Central memory CD8-positive, alpha-beta T cell (primary cell): Measurements from ENCODE around the gene CELF4.
A peak's percentile ranks its signal among the peaks of the same experiment; 100 is the strongest.

Source experiments
- ATAC-seq: fragments of 150-1000 bp; cut with Tn5 transposase; replicated peaks from 2 replicates; pipeline ENCODE4 v1.10.0; 2022; ENCODE audit warnings: mild to moderate bottlenecking, moderate FRiP score, moderate number of reproducible peaks; ENCODE audit not compliant: poor library complexity, severe bottlenecking; ENCODE audit errors: extremely low read depth
- DNase-seq, 2 donors: peaks; one replicate each; pipeline ENCODE4 v3.0.0; 2021; ENCODE audit warnings: low spot score in 2 of 2
- H3K27ac Mint-ChIP-seq: one replicate; pipeline ENCODE4 v1.8.0; 2022; ENCODE audit warnings: low read depth, mild to moderate bottlenecking, moderate library complexity, mixed read lengths
- H3K27me3 Mint-ChIP-seq: one replicate; pipeline ENCODE4 v1.8.0; 2022; ENCODE audit warnings: mixed read lengths
- H3K36me3 Mint-ChIP-seq: one replicate; pipeline ENCODE4 v1.8.0; 2022; ENCODE audit warnings: mild to moderate bottlenecking, moderate library complexity, mixed read lengths; ENCODE audit not compliant: insufficient read depth
- H3K4me1 Mint-ChIP-seq: one replicate; pipeline ENCODE4 v1.8.0; 2022; ENCODE audit warnings: mixed read lengths
- H3K4me3 Mint-ChIP-seq: one replicate; pipeline ENCODE4 v1.8.0; 2022; ENCODE audit warnings: mild to moderate bottlenecking, moderate library complexity, mixed read lengths
- H3K9me3 Mint-ChIP-seq: one replicate; pipeline ENCODE4 v1.8.0; 2022; ENCODE audit warnings: mixed read lengths

Gene CELF4

DNA sequence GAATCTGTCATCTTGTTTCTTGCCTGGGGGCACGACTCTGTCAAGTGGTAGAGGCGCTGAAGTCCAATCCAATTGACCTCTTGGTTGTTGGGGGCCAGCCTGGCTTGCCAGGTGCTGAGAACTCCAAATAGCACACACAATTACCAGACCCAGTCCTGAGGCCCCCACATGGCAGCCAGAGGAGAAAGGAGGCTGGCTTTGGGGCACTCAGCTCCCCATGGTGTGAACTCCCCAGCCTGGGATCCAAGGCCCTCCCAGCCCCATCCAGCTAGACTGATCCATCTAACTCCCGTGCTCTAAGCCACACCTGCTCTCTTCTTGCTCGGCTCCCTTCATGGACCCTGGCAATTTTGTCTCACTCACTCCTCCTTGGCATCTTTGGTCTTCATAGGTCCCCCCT lies 170.0 kb downstream of the CELF4 start:
- Mint-ChIP-seq H3K27ac (no peak overlapping the region), H3K4me3 (no peak overlapping the region), H3K4me1 (peaks cover 7% of the 10 kb centered on the region), H3K9me3 (no peaks in the 10 kb centered on the region), H3K27me3 (peaks cover 50% of the 10 kb centered on the region), H3K36me3 (no peaks in the 10 kb centered on the region)
- no peak for DNase-seq
- ATAC-seq = no peak

GRCh38 chr18:37395138-37395537 lies 170.5 kb downstream of the CELF4 start:
- peak overlapping the region; percentile 30 for H3K4me3 Mint-ChIP-seq
- H3K9me3 Mint-ChIP-seq = no peaks in the 10 kb centered on the region
- DNase-seq = no peak
- peaks cover 7% of the 10 kb centered on the region for H3K4me1 Mint-ChIP-seq
- H3K36me3 Mint-ChIP-seq = no peaks in the 10 kb centered on the region
- no peak overlapping the region for H3K27ac Mint-ChIP-seq
- H3K27me3 Mint-ChIP-seq = peaks cover 50% of the 10 kb centered on the region
- ATAC-seq = no peak

DNA sequence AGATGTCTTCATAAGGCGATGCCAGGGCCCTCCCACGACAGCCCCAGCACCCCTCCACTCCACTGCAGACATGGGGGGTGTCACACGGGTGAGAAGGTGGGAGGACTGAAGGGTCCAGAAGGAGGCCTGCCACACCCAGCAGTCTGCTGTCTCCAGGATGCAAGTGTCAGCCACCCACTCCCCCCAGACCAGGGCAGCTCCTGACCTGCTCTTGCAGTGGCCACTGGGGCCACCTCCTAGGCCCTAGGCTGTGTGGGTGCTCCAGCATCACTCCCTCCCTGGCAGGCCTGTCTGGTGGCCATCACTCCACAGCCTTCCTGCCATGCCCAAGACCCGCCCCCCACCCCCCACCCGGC lies 171.0 kb downstream of the CELF4 start:
- Mint-ChIP-seq H3K27me3 (peaks cover 54% of the 10 kb centered on the region), H3K9me3 (no peaks in the 10 kb centered on the region), H3K27ac (no peak overlapping the region), H3K4me1 (peaks cover 7% of the 10 kb centered on the region), H3K4me3 (peak overlapping the region; percentile 30), H3K36me3 (no peaks in the 10 kb centered on the region)
- no peak for DNase-seq
- no peak for ATAC-seq

- ATAC-seq = no peak
- no peak overlapping the region for H3K4me3 Mint-ChIP-seq
- H3K27ac Mint-ChIP-seq = no peak overlapping the region
- H3K27me3 Mint-ChIP-seq = peaks cover 59% of the 10 kb centered on the region
- no peaks in the 10 kb centered on the region for H3K36me3 Mint-ChIP-seq
- DNase-seq = no peak
- peaks cover 7% of the 10 kb centered on the region for H3K4me1 Mint-ChIP-seq
- H3K9me3 Mint-ChIP-seq = no peaks in the 10 kb centered on the region
Measured at GRCh38 chr18:37393945-37394609, 171.5 kb downstream of the CELF4 start.

DNA sequence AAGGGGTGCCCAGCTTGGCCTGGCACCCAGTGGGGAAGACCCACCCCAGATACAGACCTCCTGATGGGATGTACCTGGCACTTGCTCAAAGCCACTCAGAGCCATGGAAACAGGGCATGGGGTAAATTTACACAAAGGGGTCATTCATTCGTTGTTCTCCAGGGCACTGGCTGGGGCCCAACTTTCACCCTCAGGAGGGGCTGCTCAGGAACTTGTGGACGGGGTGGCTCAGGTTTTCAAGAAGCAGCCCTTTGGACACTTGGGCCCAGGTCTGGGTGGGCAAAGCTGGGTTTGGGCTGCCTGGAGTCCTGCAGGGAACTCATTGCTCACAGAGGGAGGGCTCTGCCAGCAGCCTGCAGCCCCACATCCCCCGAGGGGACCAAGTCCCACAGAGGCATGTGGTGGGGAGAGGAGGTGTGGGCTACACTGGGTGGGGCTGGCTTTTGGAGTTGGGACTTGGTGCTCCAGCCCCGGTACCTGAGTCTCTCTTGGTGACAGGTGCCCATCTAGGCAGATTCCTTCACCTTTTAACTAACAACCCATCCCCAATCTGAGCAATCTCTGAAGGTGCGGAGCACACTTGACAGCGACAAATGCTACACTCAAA lies 172.3 kb downstream of the CELF4 start:
- Mint-ChIP-seq H3K4me3 (peak overlapping the region; percentile 11), H3K27ac (no peak overlapping the region), H3K9me3 (no peaks in the 10 kb centered on the region), H3K4me1 (peaks cover 7% of the 10 kb centered on the region), H3K36me3 (no peaks in the 10 kb centered on the region), H3K27me3 (peaks cover 60% of the 10 kb centered on the region)
- no peak for ATAC-seq
- DNase-seq = no peak

- H3K9me3 Mint-ChIP-seq = no peaks in the 10 kb centered on the region
- no peaks in the 10 kb centered on the region for H3K36me3 Mint-ChIP-seq
- H3K4me3 Mint-ChIP-seq = peak overlapping the region; percentile 11
- H3K27ac Mint-ChIP-seq = no peak overlapping the region
- no peak for ATAC-seq
- H3K27me3 Mint-ChIP-seq = peaks cover 60% of the 10 kb centered on the region
- peaks cover 7% of the 10 kb centered on the region for H3K4me1 Mint-ChIP-seq
- DNase-seq = no peak
Measured at GRCh38 chr18:37392648-37393047, 172.9 kb downstream of the CELF4 start.

GRCh38 chr18:37391698-37392548 lies 173.7 kb downstream of the CELF4 start:
- no peak for ATAC-seq
- no peaks in the 10 kb centered on the region for H3K36me3 Mint-ChIP-seq
- H3K27me3 Mint-ChIP-seq = peaks cover 60% of the 10 kb centered on the region
- H3K27ac Mint-ChIP-seq = no peak overlapping the region
- no peak overlapping the region for H3K4me3 Mint-ChIP-seq
- no peak for DNase-seq
- peaks cover 7% of the 10 kb centered on the region for H3K4me1 Mint-ChIP-seq
- H3K9me3 Mint-ChIP-seq = no peaks in the 10 kb centered on the region

DNA sequence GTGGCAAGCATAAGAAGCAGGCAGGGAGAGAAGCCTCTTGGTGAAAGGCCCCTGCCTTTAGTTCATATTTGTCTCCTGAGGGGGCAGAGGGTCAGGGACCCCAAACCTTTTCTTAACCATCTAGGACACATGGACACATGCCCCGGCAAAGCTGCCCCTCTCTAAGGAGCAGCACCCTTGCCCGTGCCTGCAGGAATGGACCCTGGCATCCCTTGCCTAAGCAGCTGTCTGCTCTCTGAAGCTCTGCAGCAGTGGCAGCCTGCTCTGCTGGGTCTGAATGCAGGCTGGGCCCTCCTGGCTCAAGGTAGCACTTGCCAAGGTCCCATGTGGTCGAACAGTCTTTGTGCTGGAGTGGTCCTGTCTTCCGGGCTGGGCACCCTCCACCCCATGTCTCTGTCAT lies 174.4 kb downstream of the CELF4 start:
- Mint-ChIP-seq H3K36me3 (no peaks in the 10 kb centered on the region), H3K27me3 (peaks cover 55% of the 10 kb centered on the region), H3K4me1 (peaks cover 7% of the 10 kb centered on the region), H3K4me3 (no peak overlapping the region), H3K27ac (no peak overlapping the region), H3K9me3 (no peaks in the 10 kb centered on the region)
- no peak for ATAC-seq
- no peak for DNase-seq

GRCh38 chr18:37390687-37391086 lies 174.9 kb downstream of the CELF4 start:
- Mint-ChIP-seq H3K27ac (no peak overlapping the region), H3K4me3 (no peak overlapping the region), H3K36me3 (no peaks in the 10 kb centered on the region), H3K9me3 (no peaks in the 10 kb centered on the region), H3K27me3 (peaks cover 51% of the 10 kb centered on the region), H3K4me1 (peaks cover 7% of the 10 kb centered on the region)
- ATAC-seq = no peak
- DNase-seq = no peak

GRCh38 chr18:37389684-37390368 lies 175.8 kb downstream of the CELF4 start:
- peaks cover 2% of the 10 kb centered on the region for H3K4me1 Mint-ChIP-seq
- H3K27ac Mint-ChIP-seq = no peak overlapping the region
- DNase-seq = no peak
- H3K27me3 Mint-ChIP-seq = peaks cover 42% of the 10 kb centered on the region
- no peaks in the 10 kb centered on the region for H3K36me3 Mint-ChIP-seq
- H3K4me3 Mint-ChIP-seq = no peak overlapping the region
- H3K9me3 Mint-ChIP-seq = no peaks in the 10 kb centered on the region
- no peak for ATAC-seq

DNA sequence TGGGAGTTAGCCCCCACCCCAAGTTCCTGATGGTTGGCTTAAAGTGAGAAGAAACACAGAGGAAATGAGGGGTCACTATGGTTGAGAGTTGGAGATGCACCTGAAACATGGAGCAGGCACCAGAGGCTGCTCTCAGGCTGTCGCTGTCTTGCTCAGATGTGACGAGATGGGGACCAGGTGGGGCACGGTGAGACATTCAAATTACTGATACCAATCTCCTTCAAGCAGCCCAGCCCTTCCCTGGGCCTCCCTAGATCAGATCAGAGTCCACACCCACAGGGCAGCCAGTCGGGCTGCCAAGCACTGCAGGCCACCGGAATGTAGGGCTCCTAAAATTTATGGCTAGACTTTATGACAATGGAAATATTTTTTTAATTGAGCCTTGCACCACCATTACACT lies 176.6 kb downstream of the CELF4 start:
- peaks cover 38% of the 10 kb centered on the region for H3K27me3 Mint-ChIP-seq

DNA sequence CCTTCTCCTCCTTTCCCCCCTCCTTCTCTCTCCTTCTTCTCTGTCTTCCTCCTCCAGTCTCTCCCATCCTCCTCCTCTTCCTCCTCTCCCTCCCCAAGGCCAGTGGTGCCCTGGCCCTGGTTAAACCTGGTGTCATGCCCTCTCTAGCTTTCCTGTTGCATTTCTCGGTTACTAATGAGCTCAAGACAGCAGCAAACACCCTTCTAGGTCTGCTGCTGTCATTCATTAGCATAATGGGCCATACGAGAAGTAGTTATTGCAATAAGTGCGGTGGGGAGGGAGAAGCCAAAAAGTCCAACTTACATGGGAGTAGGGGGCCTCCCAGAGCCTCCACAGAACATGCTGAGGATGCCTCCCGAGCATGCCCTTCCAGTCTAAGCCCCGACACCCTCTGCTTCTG lies 177.2 kb downstream of the CELF4 start:
- Mint-ChIP-seq H3K9me3 (no peaks in the 10 kb centered on the region), H3K27me3 (peaks cover 35% of the 10 kb centered on the region), H3K4me3 (no peak overlapping the region), H3K36me3 (no peaks in the 10 kb centered on the region), H3K27ac (no peak overlapping the region), H3K4me1 (no peaks in the 10 kb centered on the region)
- ATAC-seq (no peak), DNase-seq (no peak)

More for the DNA sequence above, 176.6 kb downstream of the CELF4 start:
- Mint-ChIP-seq H3K27ac (no peak overlapping the region), H3K9me3 (no peaks in the 10 kb centered on the region), H3K36me3 (no peaks in the 10 kb centered on the region), H3K4me1 (no peaks in the 10 kb centered on the region), H3K4me3 (no peak overlapping the region)
- no peak for DNase-seq
- no peak for ATAC-seq
